ENCODE data around the gene ZBTB33.

ZBTB33 gene

GRCh38 chrX:120281021-120281624, 30.5 kb downstream of the ZBTB33 start:
- no peak for DNase-seq (ENCODE audit: low read depth)
- H3K4me3 ChIP-seq (ENCODE audit: low read depth, low read length) = no peak overlapping the region
- TF ChIP-seq CTCF (IDR thresholded peaks at IDR 0.05; ENCODE audit: insufficient read depth, low read depth, low read length, missing control alignments) = no peak

- H3K4me3 ChIP-seq (ENCODE audit: low read depth, low read length) = no peak overlapping the region
- TF ChIP-seq CTCF (IDR thresholded peaks at IDR 0.05; ENCODE audit: insufficient read depth, low read depth, low read length, missing control alignments) = no peak
- no peak for DNase-seq (ENCODE audit: low read depth)
Measured at GRCh38 chrX:120281761-120282160, 31.1 kb downstream of the ZBTB33 start.

GRCh38 chrX:120282697-120283096, 32.1 kb downstream of the ZBTB33 start:
- DNase-seq (ENCODE audit: low read depth) = no peak
- H3K4me3 ChIP-seq (ENCODE audit: low read depth, low read length) = no peak overlapping the region
- TF ChIP-seq CTCF (IDR thresholded peaks at IDR 0.05; ENCODE audit: insufficient read depth, low read depth, low read length, missing control alignments) = no peak

- DNase-seq (ENCODE audit: low read depth) = peak; percentile 24
- H3K4me3 ChIP-seq (ENCODE audit: low read depth, low read length) = no peak overlapping the region
- no peak for TF ChIP-seq CTCF (IDR thresholded peaks at IDR 0.05; ENCODE audit: insufficient read depth, low read depth, low read length, missing control alignments)
Measured at GRCh38 chrX:120286733-120287512, 36.3 kb downstream of the ZBTB33 start.

GRCh38 chrX:120287513-120288112, 37.0 kb downstream of the ZBTB33 start:
- no peak overlapping the region for H3K4me3 ChIP-seq (ENCODE audit: low read depth, low read length)
- no peak for TF ChIP-seq CTCF (IDR thresholded peaks at IDR 0.05; ENCODE audit: insufficient read depth, low read depth, low read length, missing control alignments)
- DNase-seq (ENCODE audit: low read depth) = peak; percentile 48

- DNase-seq (ENCODE audit: low read depth) = no peak
- no peak overlapping the region for H3K4me3 ChIP-seq (ENCODE audit: low read depth, low read length)
- TF ChIP-seq CTCF (IDR thresholded peaks at IDR 0.05; ENCODE audit: insufficient read depth, low read depth, low read length, missing control alignments) = no peak
Measured at GRCh38 chrX:120290107-120290506, 39.5 kb downstream of the ZBTB33 start.

Measured in GM12865 (cell line).